Type B pancreatic cell (in vitro differentiated cells): Measurements from ENCODE around the gene SPP2. TPM values are rescaled to one million over a fixed set of nuclear protein-coding genes. Genes with fewer than 3 reads are reported as not detected.

Experiments used
- DNase-seq: peaks from one replicate; pipeline ENCODE4 v3.0.0; 2021; ENCODE audit warnings: mixed read lengths; ENCODE audit not compliant: unreplicated experiment; ENCODE audit errors: extremely low spot score
- H3K27ac Mint-ChIP-seq: 2 replicates; pipeline ENCODE4 v1.8.0; 2021; ENCODE audit warnings: mild to moderate bottlenecking, mixed read lengths
- H3K27me3 Mint-ChIP-seq: 2 replicates; pipeline ENCODE4 v1.8.0; 2021; ENCODE audit warnings: mixed read lengths
- H3K36me3 Mint-ChIP-seq: 2 replicates; pipeline ENCODE4 v1.8.0; 2021; ENCODE audit warnings: mixed read lengths
- H3K4me1 Mint-ChIP-seq: one replicate; pipeline ENCODE4 v1.8.0; 2021; ENCODE audit warnings: mixed read lengths; ENCODE audit not compliant: unreplicated experiment
- H3K4me3 Mint-ChIP-seq: 2 replicates; pipeline ENCODE4 v1.8.0; 2021; ENCODE audit warnings: mild to moderate bottlenecking, mixed read lengths
- H3K9me3 Mint-ChIP-seq: 2 replicates; pipeline ENCODE4 v1.8.0; 2021; ENCODE audit warnings: mixed read lengths
- CTCF ChIP-seq: fragments of 200-600 bp; sonication (generic); conservative IDR thresholded peaks from 2 replicates; pipeline ENCODE4 v1.5.0; 2021; ENCODE audit warnings: antibody characterized with exemption, mild to moderate bottlenecking
- total RNA-seq: library from RNA; stranded (reverse); gene quantifications from 2 replicates; pipeline ENCODE4 v1.2.1, GENCODE V29; 2021; ENCODE audit warnings: low replicate concordance

The SPP2 gene
- total RNA-seq, 1 donor from 2014 or later, result not detected

GRCh38 chr2:234071664-234072063, 21.2 kb downstream of the SPP2 start:
- Mint-ChIP-seq H3K4me1 (peaks cover 26% of the 10 kb centered on the region), H3K9me3 (peaks cover 11% of the 10 kb centered on the region), H3K27ac (no peak overlapping the region), H3K27me3 (no peaks in the 10 kb centered on the region), H3K4me3 (no peak overlapping the region), H3K36me3 (no peaks in the 10 kb centered on the region)
- no peak for TF ChIP-seq CTCF
- DNase-seq, result no peak

GRCh38 chr2:234072454-234072853, 22.0 kb downstream of the SPP2 start:
- Mint-ChIP-seq H3K4me1 (peaks cover 30% of the 10 kb centered on the region), H3K4me3 (no peak overlapping the region), H3K27me3 (no peaks in the 10 kb centered on the region), H3K36me3 (no peaks in the 10 kb centered on the region), H3K27ac (no peak overlapping the region), H3K9me3 (peaks cover 11% of the 10 kb centered on the region)
- TF ChIP-seq CTCF, result no peak
- DNase-seq, result no peak

GRCh38 chr2:234074751-234075517, 24.4 kb downstream of the SPP2 start:
- no peak for TF ChIP-seq CTCF
- Mint-ChIP-seq H3K9me3 (no peaks in the 10 kb centered on the region), H3K27ac (peak overlapping the region; percentile 88), H3K4me3 (peak overlapping the region; percentile 10), H3K4me1 (peaks cover 30% of the 10 kb centered on the region), H3K27me3 (no peaks in the 10 kb centered on the region), H3K36me3 (no peaks in the 10 kb centered on the region)
- no peak for DNase-seq

- Mint-ChIP-seq H3K9me3 (no peaks in the 10 kb centered on the region), H3K27ac (peak overlapping the region; percentile 88), H3K36me3 (no peaks in the 10 kb centered on the region), H3K4me3 (peak overlapping the region; percentile 10), H3K4me1 (peaks cover 30% of the 10 kb centered on the region), H3K27me3 (no peaks in the 10 kb centered on the region)
- no peak for DNase-seq
- no peak for TF ChIP-seq CTCF
These were observed 25.0 kb downstream of the SPP2 start for GRCh38 chr2:234075518-234075915.

- TF ChIP-seq CTCF, result no peak
- no peak overlapping the region for H3K27ac Mint-ChIP-seq
- H3K9me3 Mint-ChIP-seq, result no peaks in the 10 kb centered on the region
- no peaks in the 10 kb centered on the region for H3K27me3 Mint-ChIP-seq
- no peaks in the 10 kb centered on the region for H3K36me3 Mint-ChIP-seq
- no peak for DNase-seq
- H3K4me3 Mint-ChIP-seq, result no peak overlapping the region
- H3K4me1 Mint-ChIP-seq, result peaks cover 30% of the 10 kb centered on the region
These were observed 25.4 kb downstream of the SPP2 start for GRCh38 chr2:234075947-234076346.
